ENCODE data around the gene CSHL1.
"Not testable (repeated sequence)": the region's sequence is repeated elsewhere in the genome, so short reads cannot be mapped to it uniquely, and the experiment has no call there.

DNA sequence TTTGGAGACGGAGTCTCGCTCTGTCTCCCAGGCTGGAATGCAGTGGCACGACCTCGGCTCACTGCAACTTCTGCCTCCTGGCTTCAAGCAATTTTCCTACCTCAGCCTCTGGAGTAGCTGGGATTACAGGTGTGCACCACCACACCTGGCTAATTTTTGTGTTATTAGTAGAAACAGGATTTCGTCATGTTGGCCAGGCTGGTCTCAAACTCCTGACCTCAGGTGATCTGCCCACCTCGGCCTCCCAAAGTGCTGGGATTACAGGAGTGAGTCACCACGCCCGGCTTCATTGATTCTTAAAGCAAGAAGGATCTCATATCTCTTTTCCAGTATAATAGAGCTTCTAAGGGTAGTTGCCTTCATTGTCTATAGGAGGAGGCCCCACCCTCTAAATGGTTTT is 6.3 kb downstream of the CSHL1 start:
- TF ChIP-seq CTCF, POLR2A (IDR thresholded peaks at IDR 0.05): not testable (repeated sequence)
